Measurements from ENCODE around the gene DUSP19. TPM values are rescaled to one million over a fixed set of nuclear protein-coding genes. Genes with fewer than 3 reads are reported as not detected.

DUSP19 gene
- total RNA-seq, 1 donor from 2014 or later = 2.1 TPM

Small RNAs within 50 kb of the gene (small RNA-seq; reads per million reads assigned to genes)
- gene RF00599 = not detected

Other genes with a start within 250 kb of the DUSP19 start
- 6.8 TPM for gene FRZB, start 212.1 kb upstream of the DUSP19 start, total RNA-seq
- gene NCKAP1, start 40.3 kb upstream of the DUSP19 start, total RNA-seq = 83.0 TPM
- 24.0 TPM for gene NUP35, start 45.7 kb downstream of the DUSP19 start, total RNA-seq